Kidney (tissue), 14 donors: ENCODE data around the gene THAP8. TPM values are rescaled to one million over a fixed set of nuclear protein-coding genes. Genes with fewer than 3 reads are reported as not detected.

Experiments used
- DNase-seq, 5 donors: peaks; one replicate each; pipeline ENCODE4 v3.0.0-alpha.2; 2013 to 2020
- FAIRE-seq: peaks from 2 replicates; lab custom pipeline; 2012; peaks lifted over from hg19 to GRCh38; lab: Jason Lieb, UNC
- H3K27ac ChIP-seq, 2 donors: one replicate each; pipeline ENCODE4 v1.7.0; 2013; ENCODE audit warnings: low read depth in 2 of 2, low read length in 2 of 2, inconsistent platforms in 1 of 2
- H3K27me3 ChIP-seq: one replicate; pipeline ENCODE4 v1.7.1; 2013; ENCODE audit warnings: low read length, inconsistent platforms; ENCODE audit not compliant: control insufficient read depth, insufficient read depth
- H3K36me3 ChIP-seq, 3 donors: one replicate each; pipeline versions ENCODE4 v1.7.0 to v1.7.1; 2013; ENCODE audit warnings: low read length in 3 of 3, control low read depth in 1 of 3, inconsistent platforms in 1 of 3; ENCODE audit not compliant: insufficient read depth in 3 of 3, control insufficient read depth in 2 of 3
- H3K4me1 ChIP-seq, 3 donors: one replicate each; pipeline versions ENCODE4 v1.7.0 to v1.7.1; 2013; ENCODE audit warnings: low read length in 3 of 3, inconsistent platforms in 1 of 3, low read depth in 1 of 3; ENCODE audit not compliant: control insufficient read depth in 2 of 3, insufficient read depth in 2 of 3
- H3K4me3 ChIP-seq, 3 donors: one replicate each; pipeline versions ENCODE4 v1.7.0 to v1.8.1; 2013; ENCODE audit warnings: low read length in 3 of 3, control low read depth in 1 of 3, inconsistent platforms in 1 of 3
- H3K9ac ChIP-seq, 3 donors: one replicate each; pipeline versions ENCODE4 v1.7.0 to v1.7.1; 2013; ENCODE audit warnings: low read length in 3 of 3, control low read depth in 1 of 3, inconsistent platforms in 1 of 3
- H3K9me3 ChIP-seq, 3 donors: one replicate each; pipeline versions ENCODE4 v1.7.0 to v1.7.1; 2013; ENCODE audit warnings: low read length in 3 of 3, control low read depth in 1 of 3, inconsistent platforms in 1 of 3; ENCODE audit not compliant: control insufficient read depth in 2 of 3, insufficient read depth in 1 of 3
- intact Hi-C: fragments of 100-400 bp; cut with DNase I; formaldehyde crosslinking; loops from one replicate; pipeline ENCODE4 v1.11.1; 2022
- polyA plus RNA-seq: library from polyadenylated mRNA; stranded (reverse); fragments of 350-450 nt; fragmentation: Illumina TruSeq; extraction: RNeasy Lipid Tissue Mini Kit (QIAGEN cat#74804); gene quantifications from one replicate; pipeline ENCODE4 v1.2.3, GENCODE V29; 2014; ENCODE audit warnings: low read depth, low replicate concordance; ENCODE audit not compliant: insufficient read depth
- total RNA-seq: library from RNA; stranded (reverse); fragmentation: NEBNext Ultra II Directional; extraction: Animal tissue kit (Norgen Biotek cat#: 25700); gene quantifications from one replicate; pipeline ENCODE4 v1.2.1, GENCODE V29; 2021
- TF ChIP-seq, protein P1 (sequence below): IDR thresholded peaks from 3 replicates; pipeline ENCODE4 v1.5.1; 2012; ENCODE audit warnings: mild to moderate bottlenecking, moderate library complexity, borderline replicate concordance; ENCODE audit not compliant: insufficient read depth; ENCODE audit errors: extremely low read depth
- donor health status: control.
- donor health status: control.
- donor health status: control.
- donor health status: control.
- donor health status: control.
- donor health status: DM: yes; HTN: yes; CAD: no.
- donor health status: Normal renal cell carcinoma (clear cell type).

THAP8 gene
- total and polyA plus RNA-seq, 2 donors from 2014 or later, result 3.7 to 10.3 TPM

- H3K27me3 ChIP-seq, result no peaks in the 10 kb centered on the region
- no peaks in the 10 kb centered on the region for H3K36me3 ChIP-seq
- intact Hi-C loops, result no loop called here
- DNase-seq (no peak), FAIRE-seq (no peak)
- TF ChIP-seq, protein P1, sequence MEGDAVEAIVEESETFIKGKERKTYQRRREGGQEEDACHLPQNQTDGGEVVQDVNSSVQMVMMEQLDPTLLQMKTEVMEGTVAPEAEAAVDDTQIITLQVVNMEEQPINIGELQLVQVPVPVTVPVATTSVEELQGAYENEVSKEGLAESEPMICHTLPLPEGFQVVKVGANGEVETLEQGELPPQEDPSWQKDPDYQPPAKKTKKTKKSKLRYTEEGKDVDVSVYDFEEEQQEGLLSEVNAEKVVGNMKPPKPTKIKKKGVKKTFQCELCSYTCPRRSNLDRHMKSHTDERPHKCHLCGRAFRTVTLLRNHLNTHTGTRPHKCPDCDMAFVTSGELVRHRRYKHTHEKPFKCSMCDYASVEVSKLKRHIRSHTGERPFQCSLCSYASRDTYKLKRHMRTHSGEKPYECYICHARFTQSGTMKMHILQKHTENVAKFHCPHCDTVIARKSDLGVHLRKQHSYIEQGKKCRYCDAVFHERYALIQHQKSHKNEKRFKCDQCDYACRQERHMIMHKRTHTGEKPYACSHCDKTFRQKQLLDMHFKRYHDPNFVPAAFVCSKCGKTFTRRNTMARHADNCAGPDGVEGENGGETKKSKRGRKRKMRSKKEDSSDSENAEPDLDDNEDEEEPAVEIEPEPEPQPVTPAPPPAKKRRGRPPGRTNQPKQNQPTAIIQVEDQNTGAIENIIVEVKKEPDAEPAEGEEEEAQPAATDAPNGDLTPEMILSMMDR, result no peak
- no peak overlapping the region for H3K9ac ChIP-seq
- no peaks in the 10 kb centered on the region for H3K9me3 ChIP-seq
- no peak overlapping the region for H3K27ac ChIP-seq
- no peak overlapping the region for H3K4me3 ChIP-seq
- H3K4me1 ChIP-seq, result no peaks in the 10 kb centered on the region
Measured at GRCh38 chr19:36026091-36026876, 27.8 kb downstream of the THAP8 start.

- no peak overlapping the region for H3K9ac ChIP-seq
- no peak for DNase-seq
- no peak for FAIRE-seq
- no peaks in the 10 kb centered on the region for H3K9me3 ChIP-seq
- H3K27me3 ChIP-seq, result no peaks in the 10 kb centered on the region
- no peaks in the 10 kb centered on the region for H3K36me3 ChIP-seq
- TF ChIP-seq, protein P1, result no peak
- H3K27ac ChIP-seq, result no peak overlapping the region
- H3K4me3 ChIP-seq, result no peak overlapping the region
- intact Hi-C loops, result no loop called here
- no peaks in the 10 kb centered on the region for H3K4me1 ChIP-seq
Measured at GRCh38 chr19:36025541-36025940, 28.5 kb downstream of the THAP8 start.

DNA sequence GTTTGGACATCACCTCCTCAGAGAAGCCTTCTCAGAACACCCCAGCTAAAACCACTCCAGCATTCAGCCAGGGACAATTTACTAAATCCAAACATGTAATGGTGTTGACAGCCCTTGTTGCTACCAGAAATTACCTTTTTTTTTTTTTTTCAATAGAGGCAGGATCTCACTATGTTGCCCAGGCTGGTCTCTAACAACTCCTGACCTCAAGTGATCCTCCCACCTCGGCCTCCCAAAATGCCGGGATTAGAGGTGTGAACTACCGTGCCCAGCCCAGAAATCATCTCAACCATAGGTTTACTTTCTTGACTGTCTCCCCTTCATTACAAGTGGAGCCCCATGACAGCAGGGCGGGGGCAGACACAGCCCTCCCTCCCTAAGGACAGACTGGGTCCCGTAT lies 30.7 kb downstream of the THAP8 start:
- H3K27me3 ChIP-seq, result no peaks in the 10 kb centered on the region
- no peaks in the 10 kb centered on the region for H3K9me3 ChIP-seq
- H3K4me3 ChIP-seq, result no peak overlapping the region
- DNase-seq (no peak), FAIRE-seq (no peak)
- H3K4me1 ChIP-seq, result no peaks in the 10 kb centered on the region
- intact Hi-C loops, result no loop called here
- H3K36me3 ChIP-seq, result no peaks in the 10 kb centered on the region
- H3K9ac ChIP-seq, result no peak overlapping the region
- no peak overlapping the region for H3K27ac ChIP-seq
- TF ChIP-seq, protein P1, result no peak
